GM15510 (cell line): ENCODE measurements around the gene IL17RA.

ENCODE experiments used
- POLR2A ChIP-seq: IDR thresholded peaks from 3 replicates; pipeline ENCODE4 v1.6.1; 2011; ENCODE audit warnings: borderline replicate concordance; ENCODE audit not compliant: insufficient read length; ENCODE audit errors: extremely low read depth

The IL17RA gene

GRCh38 chr22:17077255-17077654 is 7.5 kb upstream of the IL17RA start:
- TF ChIP-seq POLR2A: no peak

GRCh38 chr22:17079572-17079971 is 5.2 kb upstream of the IL17RA start:
- no peak for TF ChIP-seq POLR2A

DNA sequence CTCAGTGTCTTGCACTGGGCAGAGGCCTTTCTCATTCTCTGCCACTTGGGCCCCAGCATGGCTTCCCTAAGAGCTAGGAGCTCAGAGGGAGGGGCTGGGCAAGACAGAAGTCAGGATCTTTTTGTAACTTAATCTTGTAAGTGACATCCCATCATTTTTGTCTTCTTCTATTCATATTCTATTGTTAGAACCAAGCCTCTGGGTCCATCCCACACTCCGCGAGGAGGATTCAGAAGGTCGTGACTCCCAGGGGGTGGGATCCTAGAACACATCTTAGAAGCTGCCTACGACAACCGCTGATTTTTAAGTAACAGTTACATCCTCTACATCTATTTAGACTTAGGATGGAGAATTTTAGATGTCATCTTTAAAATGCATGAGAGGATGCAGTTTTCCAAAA is 1.5 kb upstream of the IL17RA start:
- no peak for TF ChIP-seq POLR2A

DNA sequence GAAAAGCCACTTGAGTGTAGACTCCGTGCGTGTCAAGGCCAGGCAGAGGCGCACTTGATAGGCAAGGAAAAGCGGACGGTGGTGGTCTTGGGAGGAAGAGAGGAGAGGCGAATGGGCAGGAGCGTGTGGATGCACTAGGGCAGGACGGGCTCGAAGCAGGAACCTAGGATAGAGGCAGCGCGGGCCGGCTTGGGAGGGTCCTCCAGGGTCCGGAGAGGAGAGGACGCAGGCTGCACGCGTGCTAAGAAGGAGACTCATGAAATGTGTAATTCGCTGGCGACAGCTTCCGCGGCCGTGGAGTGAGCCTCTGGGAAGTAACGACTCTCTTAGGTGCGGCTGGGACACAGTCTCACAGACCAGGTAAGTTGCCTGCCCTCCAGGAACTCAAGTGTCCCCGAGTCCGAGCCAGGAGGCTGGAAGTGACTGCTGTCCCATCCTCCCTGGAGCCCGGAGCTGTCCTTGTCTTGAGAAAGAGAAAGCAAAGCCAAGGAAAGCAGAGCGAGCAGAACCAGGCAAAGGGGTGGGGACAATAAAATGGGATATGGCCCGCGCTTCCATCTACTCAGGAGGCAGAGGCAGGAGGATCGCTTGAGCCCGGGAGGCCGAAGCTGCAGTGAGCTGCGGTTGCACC is 874 bp upstream of the IL17RA start:
- no peak for TF ChIP-seq POLR2A

GRCh38 chr22:17085277-17086181 is 729 bp downstream of the IL17RA start:
- TF ChIP-seq POLR2A: no peak

GRCh38 chr22:17086296-17086695 is 1.5 kb downstream of the IL17RA start:
- TF ChIP-seq POLR2A: no peak

GRCh38 chr22:17086788-17087497 is 2.1 kb downstream of the IL17RA start:
- TF ChIP-seq POLR2A: no peak

DNA sequence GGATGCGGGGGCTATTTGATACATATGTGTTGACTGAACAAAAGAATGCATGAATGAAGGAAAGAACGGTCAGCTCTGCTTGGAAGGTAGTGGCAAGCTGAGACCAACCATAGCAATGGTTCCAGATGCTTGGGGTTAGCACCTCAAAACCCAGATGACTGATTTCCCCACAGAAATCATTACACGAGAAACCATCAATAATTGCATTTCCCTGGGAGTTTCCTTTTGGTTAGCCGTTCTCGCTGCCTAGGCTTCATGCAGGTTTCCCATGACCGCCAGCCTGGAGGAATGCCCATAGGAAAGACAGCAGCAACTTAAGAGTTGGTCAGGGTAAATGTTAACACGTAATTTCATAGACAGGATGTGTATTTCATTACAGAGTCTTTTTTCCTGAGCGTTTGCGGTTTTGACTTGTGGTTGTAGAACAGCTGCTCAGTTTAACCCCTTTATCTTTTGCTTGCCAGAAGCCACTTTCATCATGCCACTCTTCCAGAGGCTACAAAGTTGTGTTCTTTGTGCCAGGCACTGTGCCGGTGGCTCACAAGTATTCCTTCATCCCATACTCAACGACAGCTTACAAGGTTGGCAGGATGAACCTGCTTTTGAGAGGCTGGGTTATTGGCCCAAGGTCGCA is 2.8 kb downstream of the IL17RA start:
- no peak for TF ChIP-seq POLR2A

- no peak for TF ChIP-seq POLR2A
Observed at GRCh38 chr22:17090550-17090949, 5.8 kb downstream of the IL17RA start.

- TF ChIP-seq POLR2A: no peak
Observed at GRCh38 chr22:17091851-17092250, 7.1 kb downstream of the IL17RA start.

GRCh38 chr22:17093081-17093480 is 8.3 kb downstream of the IL17RA start:
- TF ChIP-seq POLR2A: no peak

DNA sequence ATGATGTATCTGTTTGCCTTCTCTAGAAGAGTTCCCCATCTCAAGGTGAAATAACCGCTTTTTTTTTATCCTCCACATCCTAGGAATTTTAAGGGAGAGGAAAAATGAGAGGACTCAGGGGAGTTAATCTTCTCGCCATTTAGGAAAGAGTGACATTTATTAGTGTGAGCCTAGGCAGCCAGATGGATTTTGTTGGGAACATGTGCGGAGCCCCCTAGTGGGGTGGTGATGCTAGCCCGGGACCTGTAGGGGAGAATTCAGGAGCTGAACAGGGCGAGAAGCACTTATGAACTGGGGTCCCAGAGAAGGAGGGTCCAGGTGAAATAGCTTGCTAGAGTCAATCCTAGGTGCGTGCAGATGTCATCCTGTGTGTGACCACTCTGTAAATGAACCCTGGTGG is 10.7 kb downstream of the IL17RA start:
- TF ChIP-seq POLR2A: no peak

- no peak for TF ChIP-seq POLR2A
Observed at GRCh38 chr22:17096071-17096470, 11.3 kb downstream of the IL17RA start.

DNA sequence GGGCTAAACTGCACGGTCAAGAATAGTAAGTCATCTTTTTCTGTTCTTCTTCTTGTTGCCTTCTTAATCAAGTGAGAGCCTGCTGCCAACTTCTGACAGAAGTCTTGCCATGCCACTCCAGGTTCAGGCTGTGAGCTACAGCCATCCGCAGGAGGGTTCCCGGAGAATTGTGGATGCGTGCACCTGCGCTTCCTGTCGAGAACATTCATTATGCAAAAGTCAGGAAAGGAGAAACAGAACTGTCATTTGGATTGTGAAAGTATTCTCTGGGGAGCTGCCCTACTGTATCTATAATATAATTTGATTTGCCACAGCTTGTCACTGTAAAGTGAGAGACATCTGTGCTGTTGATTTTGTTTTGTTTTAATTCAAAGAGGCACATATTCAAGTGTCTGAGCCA is 12.3 kb downstream of the IL17RA start:
- TF ChIP-seq POLR2A: no peak

DNA sequence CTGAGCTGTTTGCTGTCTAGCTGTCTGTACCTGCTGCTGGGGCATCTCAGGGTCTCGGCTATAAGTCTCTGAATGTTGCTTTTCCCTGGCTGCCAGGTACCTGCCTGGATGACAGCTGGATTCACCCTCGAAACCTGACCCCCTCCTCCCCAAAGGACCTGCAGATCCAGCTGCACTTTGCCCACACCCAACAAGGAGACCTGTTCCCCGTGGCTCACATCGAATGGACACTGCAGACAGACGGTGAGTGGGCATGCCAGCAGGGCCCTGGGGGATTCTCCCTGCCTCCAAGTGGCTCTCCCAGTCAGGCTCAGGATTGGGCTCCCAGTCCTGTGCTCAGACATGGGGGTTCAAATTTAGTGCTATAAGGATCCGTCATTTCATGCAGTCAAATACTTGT is 12.9 kb downstream of the IL17RA start:
- TF ChIP-seq POLR2A: no peak

DNA sequence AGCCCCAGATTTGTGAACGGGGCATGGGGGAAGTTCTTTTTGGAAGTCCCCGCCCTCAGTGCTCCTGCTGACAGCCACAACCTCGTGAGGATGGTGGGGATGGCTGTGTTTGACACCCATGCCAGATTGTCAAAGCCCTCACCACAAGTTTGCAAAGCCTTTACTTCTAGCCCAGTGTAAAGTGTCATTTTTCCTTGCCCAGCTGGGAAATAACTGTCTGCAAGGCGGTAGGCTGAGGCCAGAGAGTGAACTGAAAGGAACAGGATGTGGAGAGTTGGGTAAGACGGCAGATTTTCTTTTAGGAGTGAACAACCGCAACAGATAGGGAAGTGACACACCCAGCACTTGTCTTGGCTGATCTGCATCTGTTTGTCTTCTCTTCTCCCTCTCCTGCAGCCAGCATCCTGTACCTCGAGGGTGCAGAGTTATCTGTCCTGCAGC is 13.6 kb downstream of the IL17RA start:
- TF ChIP-seq POLR2A: no peak

DNA sequence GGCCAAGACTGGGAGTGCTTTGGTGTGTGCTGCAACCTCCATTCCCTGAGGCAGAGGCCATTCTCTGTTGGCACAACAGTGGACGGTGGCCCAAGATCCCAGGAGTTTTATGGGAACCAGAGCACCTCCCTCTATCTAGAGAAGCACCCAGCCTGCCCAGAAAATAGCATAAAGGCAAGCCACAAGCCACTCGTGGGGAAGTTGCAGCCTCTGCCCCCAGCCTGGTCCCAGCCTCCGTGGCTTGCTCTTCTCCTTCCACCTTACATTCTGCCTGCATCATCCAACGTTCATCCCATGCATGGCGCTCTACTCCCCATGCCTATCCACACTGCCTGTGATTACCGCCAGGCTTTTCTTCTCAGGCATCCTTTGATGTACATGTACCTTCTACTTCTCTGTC is 15.8 kb downstream of the IL17RA start:
- no peak for TF ChIP-seq POLR2A
